Panc1 (cell line): ENCODE measurements around the gene TACC2.

Experiments
- POLR2AphosphoS5 ChIP-seq: IDR thresholded peaks from 2 replicates; pipeline ENCODE4 v1.6.1; 2012; ENCODE audit warnings: mild to moderate bottlenecking, low read depth, low read length, moderate library complexity
- TF ChIP-seq, protein P1 (sequence below): fragments of 450-650 bp; IDR thresholded peaks from 2 replicates; pipeline ENCODE4 v1.5.1; 2017; ENCODE audit warnings: mild to moderate bottlenecking

DNA sequence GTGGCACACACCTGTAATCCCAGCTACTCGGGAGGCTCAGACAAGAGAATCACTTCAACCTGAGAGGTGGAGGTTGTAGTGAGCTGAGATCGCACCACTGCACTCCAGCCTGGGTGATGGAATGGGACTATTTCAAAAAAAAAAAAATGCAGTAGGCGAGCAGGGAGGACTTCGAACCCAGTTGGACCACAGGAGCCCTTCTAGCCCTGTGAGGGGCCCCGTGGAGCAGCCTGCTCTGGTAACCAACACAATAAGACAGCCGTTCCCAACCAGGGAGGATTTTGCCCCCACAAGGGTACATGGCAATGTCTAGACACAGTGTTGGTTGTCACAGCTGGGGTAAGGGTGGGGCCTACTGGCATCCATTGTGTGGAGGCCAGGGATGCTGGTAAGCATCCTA lies 218.2 kb downstream of the TACC2 start:
- TF ChIP-seq, protein P1, sequence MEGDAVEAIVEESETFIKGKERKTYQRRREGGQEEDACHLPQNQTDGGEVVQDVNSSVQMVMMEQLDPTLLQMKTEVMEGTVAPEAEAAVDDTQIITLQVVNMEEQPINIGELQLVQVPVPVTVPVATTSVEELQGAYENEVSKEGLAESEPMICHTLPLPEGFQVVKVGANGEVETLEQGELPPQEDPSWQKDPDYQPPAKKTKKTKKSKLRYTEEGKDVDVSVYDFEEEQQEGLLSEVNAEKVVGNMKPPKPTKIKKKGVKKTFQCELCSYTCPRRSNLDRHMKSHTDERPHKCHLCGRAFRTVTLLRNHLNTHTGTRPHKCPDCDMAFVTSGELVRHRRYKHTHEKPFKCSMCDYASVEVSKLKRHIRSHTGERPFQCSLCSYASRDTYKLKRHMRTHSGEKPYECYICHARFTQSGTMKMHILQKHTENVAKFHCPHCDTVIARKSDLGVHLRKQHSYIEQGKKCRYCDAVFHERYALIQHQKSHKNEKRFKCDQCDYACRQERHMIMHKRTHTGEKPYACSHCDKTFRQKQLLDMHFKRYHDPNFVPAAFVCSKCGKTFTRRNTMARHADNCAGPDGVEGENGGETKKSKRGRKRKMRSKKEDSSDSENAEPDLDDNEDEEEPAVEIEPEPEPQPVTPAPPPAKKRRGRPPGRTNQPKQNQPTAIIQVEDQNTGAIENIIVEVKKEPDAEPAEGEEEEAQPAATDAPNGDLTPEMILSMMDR, result no peak
- TF ChIP-seq POLR2AphosphoS5, result no peak
